Cortex of kidney (tissue), 1 donor: Measurements from ENCODE around the gene MTLN.
"Not testable (repeated sequence)": the region's sequence is repeated elsewhere in the genome, so short reads cannot be mapped to it uniquely, and the experiment has no call there.

ENCODE experiments used
- DNase-seq: peaks from one replicate; lab custom pipeline; 2025; lab: John Stamatoyannopoulos, UW

Gene MTLN

DNA sequence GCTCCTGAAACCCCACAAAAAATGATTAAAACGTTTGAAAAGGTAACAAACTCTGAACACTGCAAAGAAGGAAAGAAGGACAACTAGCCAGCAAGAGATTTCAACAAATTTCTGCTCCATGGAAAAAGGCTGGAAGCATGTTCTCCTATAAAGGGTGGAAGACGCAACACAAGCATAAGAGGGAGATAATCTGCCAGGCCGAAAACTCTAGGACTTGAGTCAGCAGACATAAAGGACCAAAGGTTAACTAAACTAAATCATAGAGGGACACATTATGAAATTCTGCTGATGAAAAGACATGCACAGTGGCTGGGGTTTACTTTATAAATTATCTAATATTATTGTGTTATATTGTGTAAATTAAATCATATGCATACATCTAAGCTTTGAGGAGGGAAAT is 14.3 kb downstream of the MTLN start:
- no peak for DNase-seq

DNA sequence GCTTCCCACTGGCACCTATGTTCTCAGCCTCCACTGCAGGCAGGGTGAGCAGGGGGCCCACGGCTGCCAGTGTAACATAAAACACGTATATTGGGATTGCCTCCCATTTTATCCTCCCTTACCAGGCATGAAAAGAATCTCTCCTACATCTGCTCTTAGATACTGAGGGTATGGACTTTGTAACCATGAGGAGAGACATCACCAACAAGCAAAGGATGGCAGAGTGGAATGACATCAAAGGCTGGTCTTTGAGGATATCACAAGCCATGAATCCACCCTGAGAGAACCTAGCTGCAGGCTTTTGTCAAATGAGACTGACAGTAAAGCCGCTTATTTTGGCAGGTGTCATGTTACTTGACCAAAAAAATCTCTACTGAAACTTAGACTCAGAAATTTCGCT is 14.9 kb downstream of the MTLN start:
- DNase-seq, result no peak

- not testable (repeated sequence) for DNase-seq
Measured at GRCh38 chr2:110190169-110190568, 22.2 kb downstream of the MTLN start.

DNA sequence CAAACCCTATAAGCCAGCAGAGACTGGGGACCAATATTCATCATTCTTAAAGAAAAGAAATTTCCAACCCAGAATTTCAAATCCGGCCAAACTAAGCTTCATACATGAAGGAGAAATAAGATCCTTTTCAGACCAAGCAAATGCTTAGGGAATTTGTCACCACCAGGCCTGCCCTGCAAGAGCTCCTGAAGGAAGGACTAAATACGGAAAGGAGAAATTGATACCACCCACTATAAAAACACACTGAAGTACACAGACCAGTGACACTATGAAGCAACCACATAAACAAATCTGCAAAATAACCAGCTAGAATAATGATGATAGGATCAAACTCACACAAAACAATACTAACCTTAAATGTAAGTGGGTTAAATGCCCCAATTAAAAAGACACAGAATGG is 29.9 kb downstream of the MTLN start:
- DNase-seq, result no peak

GRCh38 chr2:110180036-110180435 is 32.3 kb downstream of the MTLN start:
- DNase-seq, result no peak

DNA sequence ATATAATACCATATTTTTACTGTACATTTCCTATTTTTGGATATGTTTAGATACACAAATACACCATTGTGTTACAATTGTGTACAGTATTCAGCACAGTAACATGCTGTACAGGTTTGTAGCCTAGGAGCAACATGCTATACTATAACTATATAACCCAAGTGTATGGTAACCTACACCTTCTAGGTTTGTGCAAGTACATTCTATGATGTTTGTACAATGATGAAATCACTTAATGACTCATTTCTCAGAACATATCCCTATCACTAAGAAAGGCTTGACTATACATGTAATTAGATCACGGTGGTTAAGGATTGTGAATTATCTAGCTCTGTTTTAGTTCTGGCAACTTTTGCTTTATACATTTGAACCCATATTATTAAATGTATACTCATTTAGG is 38.8 kb downstream of the MTLN start:
- no peak for DNase-seq

GRCh38 chr2:110172506-110172905 is 39.8 kb downstream of the MTLN start:
- DNase-seq, result no peak

DNA sequence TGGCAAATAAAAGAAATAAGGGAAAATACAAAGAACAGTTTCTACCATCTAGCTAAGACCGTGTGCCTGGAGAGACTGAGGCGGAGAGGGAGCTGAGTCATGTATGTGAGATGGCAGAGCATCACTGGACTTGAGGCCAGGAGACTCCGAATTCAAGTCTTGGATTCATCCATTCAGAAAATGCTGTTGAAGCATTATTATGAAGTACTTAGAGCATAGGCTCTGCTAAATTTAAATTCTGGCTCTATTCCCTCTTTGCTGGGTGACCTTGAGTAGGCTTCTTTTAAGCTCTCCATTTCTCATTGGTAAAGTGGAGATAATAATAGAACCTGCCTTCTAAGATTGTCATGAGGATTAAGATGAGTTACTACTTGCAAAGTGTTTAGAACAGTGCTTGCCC is 42.2 kb downstream of the MTLN start:
- no peak for DNase-seq

DNA sequence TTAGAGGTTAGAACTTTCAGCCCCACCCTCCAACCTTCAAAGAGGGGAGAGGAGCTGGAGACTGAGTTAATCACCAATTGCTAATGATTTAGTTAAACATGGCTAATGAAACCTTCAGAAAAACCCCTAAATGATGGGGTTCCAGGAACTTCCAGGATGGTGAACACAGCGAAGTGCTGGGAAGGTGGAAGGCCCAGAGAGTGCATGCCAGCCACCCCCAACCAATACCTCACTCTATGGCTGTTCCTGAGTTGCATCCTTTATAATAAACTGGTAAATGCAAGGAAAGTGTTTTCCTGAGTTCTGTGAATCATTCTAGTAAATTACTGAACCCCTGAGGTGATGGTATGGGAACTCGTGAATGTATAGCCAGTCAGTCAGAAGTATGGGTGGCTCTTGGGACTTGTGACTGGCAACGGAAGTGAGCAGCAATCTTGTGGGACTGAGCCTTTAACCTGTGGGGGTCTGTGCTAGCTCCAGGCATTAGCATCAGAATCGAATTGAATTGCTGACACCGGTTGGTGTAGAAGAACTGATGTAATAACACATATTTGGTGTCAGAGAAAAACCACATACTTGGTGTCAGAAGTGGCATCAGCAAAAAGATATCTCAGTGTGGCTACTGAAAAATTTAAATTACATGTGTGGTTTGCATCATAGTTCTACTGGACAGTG is 44.9 kb downstream of the MTLN start:
- DNase-seq, result no peak

GRCh38 chr2:110166266-110166665 is 46.1 kb downstream of the MTLN start:
- no peak for DNase-seq
